Keratinocyte (primary cell): ENCODE results near the gene STPG2.

Experiments
- CTCF ChIP-seq, 3 experiments: IDR thresholded peaks in 1 of 3; conservative IDR thresholded peaks in 1 of 3; optimal IDR thresholded peaks in 1 of 3; 2 replicates in 2 of 3; 3 replicates in 1 of 3; pipeline versions ENCODE3 to v1.5.1; 2011; ENCODE audit warnings: low read length in 3 of 3, mild to moderate bottlenecking in 3 of 3, moderate library complexity in 2 of 3, control low read depth in 1 of 3, inconsistent platforms in 1 of 3; ENCODE audit not compliant: insufficient read depth in 2 of 3; ENCODE audit errors: extremely low read depth in 1 of 3
- EZH2 ChIP-seq: IDR thresholded peaks from one replicate; pipeline ENCODE4 v1.6.1; 2012; ENCODE audit warnings: inconsistent platforms, mild to moderate bottlenecking, low read length, moderate library complexity

- no peak for TF ChIP-seq EZH2
- TF ChIP-seq CTCF (optimal IDR thresholded peaks at IDR 0.05 in 1 of 3, IDR thresholded peaks at IDR 0.05 in 1 of 3, conservative IDR thresholded peaks at IDR 0.05 in 1 of 3; ENCODE audit: extremely low read depth in 1 of 3, insufficient read depth in 2 of 3, low read length in 3 of 3), result no peak
These were observed 231.1 kb downstream of the STPG2 start for GRCh38 chr4:97912156-97912555.
